Naive B cell (primary cell): ENCODE data around the gene MTCL1. TPM values are rescaled to one million over a fixed set of nuclear protein-coding genes. Genes with fewer than 3 reads are reported as not detected.
A peak's percentile ranks its signal among the peaks of the same experiment; 100 is the strongest.

Experiments
- ATAC-seq, 2 donors: fragments of 150-1000 bp; cut with Tn5 transposase; 2 replicates each; pipeline ENCODE4 v1.10.0; 2021; ENCODE audit warnings: low read depth in 2 of 2, mild to moderate bottlenecking in 2 of 2, moderate library complexity in 2 of 2
- DNase-seq: peaks from one replicate; pipeline ENCODE4 v3.0.0; 2022
- H3K27ac Mint-ChIP-seq, 6 donors: one replicate each; pipeline ENCODE4 v1.8.0; 2020 to 2022; ENCODE audit warnings: mild to moderate bottlenecking in 6 of 6, mixed read lengths in 6 of 6, moderate library complexity in 5 of 6, inconsistent platforms in 2 of 6
- H3K27me3 Mint-ChIP-seq, 3 donors: one replicate each; pipeline ENCODE4 v1.8.0; 2021 to 2022; ENCODE audit warnings: mixed read lengths in 3 of 3, mild to moderate bottlenecking in 1 of 3
- H3K36me3 Mint-ChIP-seq, 2 donors: one replicate each; pipeline ENCODE4 v1.8.0; 2020 to 2022; ENCODE audit warnings: mixed read lengths in 2 of 2, inconsistent platforms in 1 of 2, mild to moderate bottlenecking in 1 of 2
- H3K4me1 Mint-ChIP-seq, 3 donors: one replicate each; pipeline ENCODE4 v1.8.0; 2020 to 2022; ENCODE audit warnings: mixed read lengths in 3 of 3, inconsistent platforms in 1 of 3, mild to moderate bottlenecking in 1 of 3, moderate library complexity in 1 of 3
- H3K4me3 Mint-ChIP-seq, 8 donors: one replicate each; pipeline ENCODE4 v1.8.0; 2020 to 2022; ENCODE audit warnings: mild to moderate bottlenecking in 8 of 8, mixed read lengths in 8 of 8, moderate library complexity in 8 of 8, inconsistent platforms in 2 of 8
- H3K9me3 Mint-ChIP-seq, 7 donors: one replicate each; pipeline ENCODE4 v1.8.0; 2020 to 2022; ENCODE audit warnings: mixed read lengths in 7 of 7, mild to moderate bottlenecking in 5 of 7, inconsistent platforms in 2 of 7, moderate library complexity in 1 of 7
- polyA plus RNA-seq, 6 donors: library from polyadenylated mRNA; unstranded; fragments of 300-500 nt; fragmentation: Illumina TruSeq; gene quantifications; one replicate each; pipeline ENCODE4 v1.2.3, GENCODE V29; 2021; ENCODE audit warnings: low read depth in 6 of 6

MTCL1 gene
- 1 to 10 TPM in 2 of 6 donors, under 1 TPM in 4; 0.26 to 1.4 (median 0.80) TPM for polyA plus RNA-seq

DNA sequence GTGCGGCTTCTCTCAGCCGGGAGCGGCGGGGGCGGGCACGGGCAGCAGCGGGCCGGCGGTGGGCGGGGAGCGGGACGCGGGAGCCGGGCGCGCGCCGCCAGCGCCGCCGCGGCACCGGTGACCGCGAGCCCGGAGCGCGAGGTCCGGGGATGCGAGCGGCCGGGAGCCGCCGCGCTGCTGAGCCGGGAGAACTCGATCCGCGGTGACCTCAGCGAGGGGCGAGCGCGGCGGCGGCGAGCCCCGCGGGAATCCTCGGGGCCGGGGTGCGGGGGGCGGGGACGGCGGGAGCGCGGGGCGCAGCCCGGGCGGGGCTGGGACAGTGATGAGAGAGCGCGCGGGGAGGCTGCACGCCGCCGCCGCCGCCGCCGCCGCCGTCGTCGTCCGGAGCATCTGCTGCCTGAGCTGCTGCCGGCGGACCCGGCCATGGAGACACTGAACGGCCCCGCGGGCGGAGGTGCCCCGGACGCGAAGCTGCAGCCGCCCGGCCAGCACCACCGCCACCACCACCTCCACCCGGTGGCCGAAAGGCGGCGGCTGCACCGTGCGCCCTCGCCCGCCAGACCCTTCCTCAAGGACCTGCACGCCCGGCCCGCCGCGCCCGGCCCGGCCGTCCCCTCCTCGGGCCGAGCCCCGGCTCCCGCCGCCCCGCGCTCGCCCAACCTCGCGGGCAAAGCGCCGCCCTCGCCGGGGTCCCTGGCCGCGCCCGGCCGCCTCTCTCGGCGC lies at the start of gene MTCL1:
MTCL1 (plus strand) TSS at position 319 of the 723 bp plus-strand sequence; CDS start at position 424, 105 bp downstream.
- peaks cover 18 to 54% (median 37%) of the 10 kb centered on the region in 3 donors for H3K27me3 Mint-ChIP-seq
- peaks cover 0 to 8% of the 10 kb centered on the region in 2 donors for H3K36me3 Mint-ChIP-seq

DNA sequence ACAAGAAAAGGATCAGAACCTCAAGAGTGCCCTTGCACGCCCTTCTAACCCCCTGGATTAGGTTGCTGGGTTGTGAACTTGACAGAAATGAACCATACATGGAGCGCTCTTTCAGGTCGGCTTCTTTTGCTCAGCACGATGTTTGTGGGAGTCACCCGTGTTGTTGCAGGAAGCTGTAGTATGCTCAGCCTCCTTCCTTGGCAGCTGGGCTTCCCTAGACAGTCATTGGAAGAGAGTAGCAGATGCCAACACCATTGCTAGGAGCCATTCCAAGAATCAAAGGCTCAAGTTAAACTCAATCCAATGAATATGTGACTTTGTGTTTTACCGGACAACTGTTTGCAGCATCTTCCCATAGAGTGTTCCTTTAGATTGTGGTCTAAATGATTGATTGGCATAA lies 49.1 kb upstream of the MTCL1 start:
- ATAC-seq (no peak), DNase-seq (no peak)
- Mint-ChIP-seq H3K4me1 (peaks cover 0 to 3% (median 0%) of the 10 kb centered on the region in 3 donors), H3K27ac (peak overlapping the region in 1 of 6 donors; percentile 1), H3K27me3 (peaks cover 0 to 16% (median 12%) of the 10 kb centered on the region in 3 donors), H3K36me3 (no peaks in the 10 kb centered on the region), H3K4me3 (no peak overlapping the region), H3K9me3 (peaks cover 0 to 4% (median 0%) of the 10 kb centered on the region in 7 donors)

More for the DNA sequence above, at the start of gene MTCL1:
- peak within 1 kb of the TSS in 4 of 6 donors; percentile 44 to 90 (median 80) for H3K27ac Mint-ChIP-seq
- no peaks in the 10 kb centered on the region for H3K9me3 Mint-ChIP-seq
- peaks cover 21 to 40% (median 23%) of the 10 kb centered on the region in 3 donors for H3K4me1 Mint-ChIP-seq
- peak within 1 kb of the TSS; percentile 90 to 99 (median 96) for H3K4me3 Mint-ChIP-seq
- peak; percentile 24 for DNase-seq
- ATAC-seq, result peak; percentile 41 to 45

- H3K9me3 Mint-ChIP-seq, result peaks cover 0 to 2% (median 0%) of the 10 kb centered on the region in 7 donors
- DNase-seq (no peak), ATAC-seq (no peak)
- peak overlapping the region in 2 of 6 donors; percentile 3 to 23 for H3K27ac Mint-ChIP-seq
- H3K4me1 Mint-ChIP-seq, result peaks cover 0 to 8% (median 4%) of the 10 kb centered on the region in 3 donors
- no peak overlapping the region for H3K4me3 Mint-ChIP-seq
- H3K36me3 Mint-ChIP-seq, result no peaks in the 10 kb centered on the region
- peaks cover 0 to 12% (median 6%) of the 10 kb centered on the region in 3 donors for H3K27me3 Mint-ChIP-seq
Observed at GRCh38 chr18:8657050-8657820, 48.1 kb upstream of the MTCL1 start.

- peaks cover 0 to 10% (median 4%) of the 10 kb centered on the region in 3 donors for H3K4me1 Mint-ChIP-seq
Observed at GRCh38 chr18:8657873-8658470, 47.4 kb upstream of the MTCL1 start.

DNA sequence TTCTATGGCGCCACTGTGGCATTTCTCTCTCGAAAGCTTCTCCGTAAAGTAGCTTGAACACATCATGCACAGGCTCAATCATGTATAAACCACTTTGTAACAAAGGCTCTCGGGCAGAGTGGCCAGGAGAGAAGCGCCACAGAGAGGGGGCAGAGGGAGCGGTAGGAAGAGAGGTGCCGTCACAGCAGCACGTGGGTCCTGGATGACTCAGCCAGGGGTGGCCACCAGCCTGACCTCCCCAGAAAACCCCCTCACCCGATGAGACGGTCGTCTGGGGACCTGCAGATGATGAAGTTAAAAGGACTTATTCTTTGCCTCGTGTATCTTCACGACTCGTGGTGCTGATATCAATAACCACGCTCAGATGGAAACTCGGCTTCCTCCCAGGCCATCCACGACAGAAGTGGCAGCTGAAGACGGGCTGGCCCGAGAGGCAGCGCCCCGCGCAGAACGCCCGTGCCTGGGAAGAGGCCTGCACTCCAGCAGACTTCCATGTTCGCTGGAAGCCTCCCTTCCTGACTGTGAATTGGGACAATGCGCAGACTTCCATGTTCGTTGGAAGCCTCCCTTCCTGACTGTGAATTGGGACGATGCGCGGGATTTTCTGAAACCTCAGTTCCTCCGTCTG lies 46.4 kb upstream of the MTCL1 start:
- H3K27ac Mint-ChIP-seq, result no peak overlapping the region
- H3K4me3 Mint-ChIP-seq, result no peak overlapping the region
- H3K27me3 Mint-ChIP-seq, result peaks cover 0 to 22% (median 12%) of the 10 kb centered on the region in 3 donors
- H3K36me3 Mint-ChIP-seq, result no peaks in the 10 kb centered on the region
- ATAC-seq, result no peak
- peaks cover 0 to 2% (median 0%) of the 10 kb centered on the region in 7 donors for H3K9me3 Mint-ChIP-seq
- DNase-seq, result no peak
- peaks cover 0 to 10% (median 4%) of the 10 kb centered on the region in 3 donors for H3K4me1 Mint-ChIP-seq

More at GRCh38 chr18:8657873-8658470, 47.4 kb upstream of the MTCL1 start:
- H3K4me3 Mint-ChIP-seq, result no peak overlapping the region
- H3K27ac Mint-ChIP-seq, result peak overlapping the region in 4 of 6 donors; percentile 3 to 78 (median 28)
- no peak for ATAC-seq
- no peaks in the 10 kb centered on the region for H3K36me3 Mint-ChIP-seq
- no peak for DNase-seq
- peaks cover 0 to 15% (median 8%) of the 10 kb centered on the region in 3 donors for H3K27me3 Mint-ChIP-seq
- H3K9me3 Mint-ChIP-seq, result peaks cover 0 to 2% (median 0%) of the 10 kb centered on the region in 7 donors

DNA sequence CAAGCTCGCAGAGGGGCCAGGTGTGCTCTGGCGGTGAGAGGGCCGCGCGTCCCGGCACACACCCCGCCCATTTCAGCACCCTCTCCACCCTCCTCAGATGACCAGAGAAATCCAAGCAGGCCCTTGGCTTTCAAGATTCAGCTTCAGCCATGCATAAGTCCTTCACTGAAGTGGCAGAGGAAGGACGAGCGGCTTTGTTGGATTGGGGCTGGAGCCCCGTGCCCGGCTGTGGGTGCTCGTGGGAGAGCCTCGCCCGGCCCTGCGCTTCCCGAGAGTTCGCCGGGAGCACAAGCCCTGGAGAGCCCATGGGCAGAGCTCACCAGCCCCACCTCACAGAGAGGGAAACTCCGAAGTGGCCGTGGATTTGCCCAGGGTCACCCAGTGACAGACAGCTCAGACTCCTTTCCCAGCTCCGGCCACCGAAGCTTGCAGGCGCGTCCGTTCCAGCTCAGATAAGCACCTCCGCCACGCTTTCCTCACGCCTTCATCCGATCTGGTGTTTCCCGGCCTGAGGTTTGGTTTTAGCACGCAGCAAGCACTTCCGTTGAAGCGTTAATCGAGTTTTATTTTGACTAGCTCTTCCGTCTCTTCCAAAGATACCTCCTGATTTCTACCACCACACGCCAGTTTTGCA lies 45.6 kb upstream of the MTCL1 start:
- Mint-ChIP-seq H3K4me1 (peaks cover 0 to 10% (median 4%) of the 10 kb centered on the region in 3 donors), H3K9me3 (peaks cover 0 to 2% (median 0%) of the 10 kb centered on the region in 7 donors), H3K4me3 (no peak overlapping the region), H3K27me3 (peaks cover 0 to 22% (median 12%) of the 10 kb centered on the region in 3 donors), H3K36me3 (no peaks in the 10 kb centered on the region), H3K27ac (peak overlapping the region in 1 of 6 donors; percentile 62)
- DNase-seq (no peak), ATAC-seq (no peak)

GRCh38 chr18:8660316-8660715 lies 45.0 kb upstream of the MTCL1 start:
- H3K4me3 Mint-ChIP-seq, result no peak overlapping the region
- no peak for ATAC-seq
- H3K27ac Mint-ChIP-seq, result no peak overlapping the region
- H3K27me3 Mint-ChIP-seq, result peaks cover 0 to 22% (median 12%) of the 10 kb centered on the region in 3 donors
- no peak for DNase-seq
- no peaks in the 10 kb centered on the region for H3K36me3 Mint-ChIP-seq
- H3K4me1 Mint-ChIP-seq, result peaks cover 0 to 10% (median 4%) of the 10 kb centered on the region in 3 donors
- peaks cover 0 to 4% (median 0%) of the 10 kb centered on the region in 7 donors for H3K9me3 Mint-ChIP-seq

DNA sequence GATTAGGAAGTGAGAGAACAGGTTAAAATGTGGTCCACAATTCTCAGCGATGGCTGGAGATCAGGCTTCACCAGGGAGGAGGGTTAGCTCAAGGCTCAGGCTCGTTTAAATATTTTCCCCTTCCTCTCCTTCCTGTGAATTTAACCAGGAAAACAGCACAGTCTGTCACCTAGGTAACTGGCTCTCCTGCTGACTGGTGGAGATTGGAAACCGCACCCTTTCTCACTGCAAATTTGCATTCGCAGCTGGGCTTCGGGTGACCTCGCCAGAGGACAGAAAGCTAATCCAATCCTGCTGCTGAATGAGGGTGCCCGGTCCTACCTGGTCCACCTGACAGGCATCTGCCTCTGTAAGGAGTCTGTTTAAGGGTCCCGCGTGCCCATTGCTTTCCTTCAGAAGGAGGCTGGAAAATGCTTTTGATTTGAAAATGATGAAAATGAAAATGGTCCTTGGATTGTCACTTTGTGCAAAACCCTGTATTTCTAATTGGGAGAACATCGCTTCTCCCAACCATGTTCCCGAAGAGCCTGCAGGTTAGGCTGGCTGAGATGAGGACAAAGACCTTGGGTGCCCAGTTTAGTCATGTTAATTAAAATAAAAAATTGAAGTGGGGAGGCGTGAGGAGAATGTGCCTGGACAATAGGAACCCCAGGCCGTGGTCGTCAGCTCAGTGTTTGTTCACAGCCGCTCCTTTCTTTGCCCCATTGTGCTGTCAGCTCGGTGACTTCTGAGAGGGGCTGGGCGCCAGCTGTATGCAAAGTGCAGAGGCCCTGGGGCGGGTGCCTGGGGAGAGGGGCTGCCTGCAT lies 43.4 kb upstream of the MTCL1 start:
- H3K4me3 Mint-ChIP-seq, result peak overlapping the region in 2 of 8 donors; percentile 0 to 57
- DNase-seq (no peak), ATAC-seq (no peak)
- peaks cover 0 to 10% (median 4%) of the 10 kb centered on the region in 3 donors for H3K4me1 Mint-ChIP-seq
- peak overlapping the region in 1 of 6 donors; percentile 16 for H3K27ac Mint-ChIP-seq
- H3K27me3 Mint-ChIP-seq, result peaks cover 0 to 22% (median 12%) of the 10 kb centered on the region in 3 donors
- no peaks in the 10 kb centered on the region for H3K36me3 Mint-ChIP-seq
- peaks cover 0 to 4% (median 0%) of the 10 kb centered on the region in 7 donors for H3K9me3 Mint-ChIP-seq

- peaks cover 0 to 4% (median 0%) of the 10 kb centered on the region in 7 donors for H3K9me3 Mint-ChIP-seq
- H3K4me1 Mint-ChIP-seq, result peaks cover 0 to 10% (median 4%) of the 10 kb centered on the region in 3 donors
- H3K4me3 Mint-ChIP-seq, result no peak overlapping the region
- DNase-seq, result no peak
- no peaks in the 10 kb centered on the region for H3K36me3 Mint-ChIP-seq
- no peak for ATAC-seq
- H3K27me3 Mint-ChIP-seq, result peaks cover 0 to 22% (median 12%) of the 10 kb centered on the region in 3 donors
- H3K27ac Mint-ChIP-seq, result no peak overlapping the region
Observed at GRCh38 chr18:8662560-8663255, 42.6 kb upstream of the MTCL1 start.

- peaks cover 0 to 4% (median 0%) of the 10 kb centered on the region in 7 donors for H3K9me3 Mint-ChIP-seq
- H3K36me3 Mint-ChIP-seq, result no peaks in the 10 kb centered on the region
- H3K27me3 Mint-ChIP-seq, result peaks cover 0 to 10% (median 8%) of the 10 kb centered on the region in 3 donors
- H3K4me1 Mint-ChIP-seq, result no peaks in the 10 kb centered on the region
- DNase-seq (no peak), ATAC-seq (no peak)
- H3K4me3 Mint-ChIP-seq, result no peak overlapping the region
- no peak overlapping the region for H3K27ac Mint-ChIP-seq
Observed at GRCh38 chr18:8667846-8668245, 37.5 kb upstream of the MTCL1 start.

DNA sequence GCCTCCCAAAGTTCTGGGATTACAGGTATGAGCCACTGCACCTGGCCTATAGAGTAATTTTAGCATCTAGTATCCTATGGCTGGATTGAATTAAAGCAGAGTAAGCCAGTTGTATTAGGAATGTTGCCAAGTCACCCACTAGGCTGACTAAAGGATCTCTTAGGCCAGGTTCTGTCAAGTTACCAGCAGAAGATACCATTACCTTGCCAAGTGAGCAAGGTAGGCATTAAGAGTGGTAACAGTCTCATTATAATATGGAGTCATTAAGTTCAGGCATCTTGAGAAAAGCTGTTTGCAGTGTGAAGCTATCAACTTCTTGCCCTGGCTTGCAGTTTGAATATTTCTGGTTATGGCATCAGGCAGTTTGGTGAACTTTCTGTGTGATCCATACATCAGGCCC lies 37.0 kb upstream of the MTCL1 start:
- H3K9me3 Mint-ChIP-seq, result peaks cover 0 to 4% (median 0%) of the 10 kb centered on the region in 7 donors
- H3K27ac Mint-ChIP-seq, result no peak overlapping the region
- no peak overlapping the region for H3K4me3 Mint-ChIP-seq
- peaks cover 0 to 4% (median 3%) of the 10 kb centered on the region in 3 donors for H3K27me3 Mint-ChIP-seq
- ATAC-seq, result no peak
- no peak for DNase-seq
- H3K4me1 Mint-ChIP-seq, result peaks cover 0 to under 1% (median 0%) of the 10 kb centered on the region in 3 donors
- H3K36me3 Mint-ChIP-seq, result no peaks in the 10 kb centered on the region
